Measurements from ENCODE around the gene TSPAN13.
A peak's percentile ranks its signal among the peaks of the same experiment; 100 is the strongest.

TSPAN13 gene

DNA sequence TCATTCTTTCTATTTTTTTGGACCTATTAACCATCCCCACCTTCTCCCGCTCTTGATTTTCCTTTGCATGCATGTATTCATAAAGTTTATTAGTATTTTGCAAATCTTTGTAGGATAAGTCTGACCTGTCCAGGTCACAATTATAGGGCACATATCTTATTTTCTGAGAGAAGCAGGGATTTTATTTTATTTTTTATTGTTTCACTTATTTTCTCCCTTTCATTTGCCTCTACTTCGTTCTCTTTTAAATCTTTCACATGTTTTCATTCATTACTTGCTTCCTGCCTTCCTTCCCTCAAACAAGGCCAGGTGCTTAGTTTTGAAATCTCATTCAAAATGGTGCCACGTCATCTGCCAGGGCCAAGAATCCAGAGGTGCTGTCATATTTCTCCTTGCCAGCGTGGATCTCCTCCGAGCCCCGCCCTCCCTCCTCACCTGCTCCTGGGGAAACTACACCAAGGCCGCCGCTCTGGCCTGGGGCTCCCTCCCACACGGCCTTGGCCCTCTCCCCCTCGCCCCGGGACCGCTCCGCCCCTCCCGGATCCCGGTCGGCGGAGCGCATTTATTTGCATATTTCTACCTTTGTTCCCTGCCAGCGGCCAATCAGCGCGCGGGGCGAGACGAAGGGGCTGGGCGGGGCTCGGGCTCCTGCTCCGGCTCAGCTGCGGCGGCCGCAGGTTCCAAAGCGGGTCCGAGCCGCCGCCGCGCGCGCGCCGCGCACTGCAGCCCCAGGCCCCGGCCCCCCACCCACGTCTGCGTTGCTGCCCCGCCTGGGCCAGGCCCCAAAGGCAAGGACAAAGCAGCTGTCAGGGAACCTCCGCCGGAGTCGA, at the start of gene TSPAN13:
Gene TSPAN13 (plus strand): TSS at position 654 of the 830 bp plus-strand sequence. CDS start 213 bp downstream, outside the sequence.
- DNase-seq (ENCODE audit: low read depth in 2 of 2): peak; percentile 5 to 12

DNA sequence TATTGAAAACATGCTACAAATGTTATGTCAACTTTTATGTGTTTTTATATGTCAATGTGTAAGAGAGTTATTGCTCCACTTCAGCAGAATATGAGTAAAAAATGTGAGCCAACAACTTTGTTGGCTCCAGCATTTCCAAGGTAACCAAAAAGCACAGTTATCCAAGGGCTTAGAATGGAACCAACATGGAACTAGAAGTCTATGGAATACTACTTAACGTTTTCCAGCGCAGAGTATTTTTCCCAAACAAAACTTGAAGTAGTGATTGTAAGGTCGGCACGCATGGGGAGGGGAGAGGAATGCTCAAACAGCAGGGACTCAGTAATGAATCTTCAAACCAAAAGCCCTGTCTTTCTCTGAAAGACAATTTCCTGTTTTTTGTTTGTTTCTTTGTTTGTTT, 45.0 kb upstream of the TSPAN13 start:
- no peak for DNase-seq (ENCODE audit: low read depth in 2 of 2)

DNA sequence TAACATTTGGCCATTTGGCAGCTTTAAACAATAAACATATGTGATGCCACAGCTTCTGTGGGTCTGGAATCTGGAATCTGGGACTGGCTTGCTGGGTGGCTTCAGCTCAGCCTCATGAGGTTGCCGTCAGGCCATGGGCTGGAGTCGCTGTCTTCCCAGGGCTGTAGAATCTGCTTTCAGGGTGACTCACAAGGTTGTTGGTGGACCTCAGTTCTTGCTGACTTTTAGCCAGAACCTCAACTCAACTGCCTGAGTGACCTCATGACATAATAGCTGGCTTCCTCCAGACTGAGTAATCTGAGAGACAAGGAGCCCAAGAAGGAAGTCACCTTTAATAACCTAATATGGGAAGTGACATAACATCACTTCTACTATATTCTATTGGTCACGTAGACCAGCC, 44.6 kb upstream of the TSPAN13 start:
- no peak for DNase-seq (ENCODE audit: low read depth in 2 of 2)

DNA sequence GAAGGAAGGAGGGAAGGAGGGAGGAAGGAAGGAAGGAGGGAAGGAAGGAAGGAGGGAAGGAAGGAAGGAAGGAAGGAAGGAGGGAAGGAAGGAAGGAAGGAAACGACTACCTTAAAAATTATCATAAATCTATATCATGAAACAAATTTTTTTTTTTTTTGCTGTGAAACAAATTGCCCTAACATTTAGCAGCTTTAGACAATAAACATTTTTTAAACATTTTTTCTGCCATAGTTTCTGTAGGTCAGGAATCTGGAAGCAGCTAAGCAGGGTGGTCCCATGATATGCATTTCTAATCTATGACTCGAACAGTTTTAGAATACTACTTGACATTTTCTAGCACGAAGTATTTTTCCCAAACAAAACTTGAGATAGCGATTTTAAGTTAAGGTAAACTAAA, 42.9 kb upstream of the TSPAN13 start:
- no peak for DNase-seq (ENCODE audit: low read depth in 2 of 2)

DNA sequence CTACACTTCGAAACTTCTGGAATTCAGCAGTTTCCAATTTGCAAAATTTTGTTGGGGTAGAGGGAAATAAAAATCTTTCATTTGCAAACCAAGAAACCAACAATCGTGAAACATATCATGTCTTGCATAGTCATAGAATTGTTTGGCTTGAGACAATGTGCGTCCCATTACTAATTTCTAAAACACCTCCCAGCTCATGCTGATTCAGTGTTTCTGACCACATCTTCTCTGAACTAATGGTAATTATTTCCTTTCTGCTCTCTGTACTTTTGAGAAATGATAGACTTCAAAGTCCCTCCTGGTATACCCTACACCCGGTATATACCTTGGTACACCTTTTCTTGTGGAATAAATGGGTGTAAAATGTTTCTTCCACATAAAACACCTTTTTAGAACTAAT, 41.8 kb upstream of the TSPAN13 start:
- DNase-seq (ENCODE audit: low read depth in 2 of 2): no peak

DNA sequence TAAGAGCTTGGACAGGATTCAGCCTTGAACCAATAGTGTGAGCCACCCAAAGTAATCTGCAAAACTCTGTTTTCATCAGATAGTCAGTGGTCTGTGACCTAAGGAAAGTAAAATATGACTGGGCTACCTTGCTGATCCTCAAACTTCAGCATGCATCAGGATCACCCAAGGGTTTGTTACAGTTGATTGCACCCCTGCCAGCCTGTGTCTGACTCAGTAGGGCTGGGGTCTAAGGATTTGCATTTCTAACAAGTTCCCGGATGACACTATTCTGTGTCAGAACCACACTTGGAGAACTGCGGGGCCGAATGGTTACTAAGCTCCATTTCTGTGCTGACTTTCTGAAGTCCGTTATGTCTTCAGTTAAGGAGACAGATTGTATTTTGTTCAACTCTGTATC, 40.6 kb upstream of the TSPAN13 start:
- no peak for DNase-seq (ENCODE audit: low read depth in 2 of 2)

DNA sequence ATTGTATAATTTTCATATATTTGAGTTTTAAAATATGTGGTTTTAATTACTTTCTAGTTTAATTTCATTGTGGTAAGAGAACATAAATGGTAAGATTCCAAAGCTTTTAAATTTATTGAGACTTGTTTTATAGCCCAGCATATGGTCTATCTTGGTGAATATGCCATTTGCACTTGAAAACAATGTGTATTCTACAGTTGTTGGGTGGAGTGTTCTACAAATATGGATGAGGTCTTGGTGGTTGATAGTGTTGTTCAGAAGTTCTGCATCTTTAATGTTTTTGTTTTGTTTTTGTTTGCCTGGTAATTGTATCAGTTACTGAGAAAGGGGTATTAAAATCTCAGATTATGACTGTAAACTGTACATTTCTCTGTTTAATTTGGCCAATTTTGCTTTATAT, 37.6 kb upstream of the TSPAN13 start:
- no peak for DNase-seq (ENCODE audit: low read depth in 2 of 2)

DNA sequence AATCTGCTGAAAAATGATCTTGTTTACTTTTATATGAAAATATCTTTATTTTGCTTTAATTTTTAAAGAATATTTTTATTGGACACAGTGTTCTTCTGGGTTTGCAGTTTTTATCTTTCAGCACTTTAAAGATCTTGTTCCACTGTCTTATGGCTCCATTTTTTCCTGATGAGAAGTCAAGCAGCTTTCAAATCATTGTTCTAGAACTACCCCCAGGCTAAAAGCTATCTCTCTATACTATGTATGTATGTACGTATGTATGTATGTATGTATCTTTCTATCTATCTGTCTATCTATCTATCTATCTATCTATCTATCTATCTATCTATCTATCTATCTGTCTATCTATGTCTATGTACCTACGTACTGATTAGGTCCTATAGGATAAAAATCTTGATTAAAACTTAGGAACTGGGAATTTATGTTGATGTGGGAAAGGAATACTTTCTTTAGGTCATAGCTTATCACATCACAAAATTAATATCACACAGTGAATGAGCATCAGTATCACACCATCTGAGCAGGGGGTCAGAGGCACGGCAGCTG, 35.4 kb upstream of the TSPAN13 start:
- DNase-seq (ENCODE audit: low read depth in 2 of 2): no peak

DNA sequence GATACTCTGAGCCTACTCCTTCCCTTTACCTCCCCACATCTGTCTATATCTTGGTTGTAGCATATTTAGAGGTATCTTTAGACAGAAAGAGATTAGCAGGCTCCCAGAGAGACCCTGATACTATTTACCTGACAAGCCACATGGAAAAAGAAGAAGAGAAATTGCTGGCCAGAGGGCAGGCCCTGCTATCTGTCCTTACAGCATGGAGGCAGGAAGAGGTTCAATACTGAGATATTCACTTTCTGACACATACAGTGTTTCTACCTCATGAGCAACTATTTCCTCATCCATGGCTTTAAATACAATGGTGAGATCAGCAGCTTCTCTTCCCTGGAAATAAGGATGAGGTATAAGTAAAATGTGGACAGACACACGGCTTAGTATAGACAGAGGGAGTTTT, 33.9 kb upstream of the TSPAN13 start:
- DNase-seq (ENCODE audit: low read depth in 2 of 2): no peak

DNA sequence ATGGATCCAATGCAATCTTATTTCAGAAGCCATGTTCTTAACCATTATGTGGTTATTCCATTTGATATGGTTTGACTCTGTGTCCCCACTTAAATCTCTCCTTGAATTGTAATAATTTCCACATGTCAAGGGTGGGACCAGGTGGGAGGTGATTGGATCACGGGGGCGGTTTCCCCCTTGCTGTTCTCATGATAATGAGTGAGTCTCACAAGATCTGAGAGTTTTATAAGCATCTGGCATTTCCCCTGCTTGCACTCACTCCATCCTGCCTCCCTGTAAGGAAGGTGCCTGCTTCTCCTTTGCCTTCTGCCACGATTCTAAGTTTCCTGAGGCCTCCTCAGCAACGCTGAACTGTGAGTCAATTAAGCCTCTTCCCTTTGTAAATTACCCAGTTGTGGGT, 32.0 kb upstream of the TSPAN13 start:
- DNase-seq (ENCODE audit: low read depth in 2 of 2): no peak

DNA sequence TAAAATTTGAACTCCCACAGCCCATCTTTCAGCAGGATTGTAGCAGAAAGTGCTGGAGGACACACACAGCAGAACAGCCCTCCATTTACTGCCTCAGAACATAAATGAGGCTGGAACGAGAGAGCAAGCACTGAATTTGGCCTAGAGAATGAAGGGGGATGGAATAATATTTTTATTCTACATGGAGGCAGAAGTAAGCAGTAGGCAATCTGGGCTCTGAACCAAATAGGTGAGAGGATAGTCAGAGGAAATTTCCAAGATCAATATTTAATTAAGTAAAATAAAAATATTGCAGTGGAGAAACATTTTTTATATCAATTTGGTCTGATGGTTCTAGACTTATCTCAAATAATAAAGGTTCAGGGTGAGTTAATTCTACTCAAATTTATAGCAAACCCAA, 29.2 kb upstream of the TSPAN13 start:
- DNase-seq (ENCODE audit: low read depth in 2 of 2): no peak

DNA sequence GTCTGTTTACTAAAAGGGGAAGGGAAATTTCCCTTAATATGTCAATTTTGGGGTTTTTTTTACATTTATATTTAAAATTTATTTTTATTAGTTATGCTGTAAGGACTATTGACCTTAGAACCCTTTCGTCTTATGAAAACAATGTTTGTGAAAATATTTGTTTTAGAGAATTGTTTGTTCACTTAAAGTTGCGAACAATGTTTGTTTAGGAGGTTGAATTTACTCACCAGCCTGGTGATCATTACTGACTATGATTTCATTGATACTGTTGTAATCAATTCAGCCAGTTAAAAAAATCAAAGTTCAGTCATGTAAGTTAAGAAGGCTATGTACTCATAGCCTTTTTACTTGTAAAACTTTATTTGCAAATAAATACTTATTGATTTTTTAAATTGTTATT, 27.4 kb upstream of the TSPAN13 start:
- DNase-seq (ENCODE audit: low read depth in 2 of 2): no peak

DNA sequence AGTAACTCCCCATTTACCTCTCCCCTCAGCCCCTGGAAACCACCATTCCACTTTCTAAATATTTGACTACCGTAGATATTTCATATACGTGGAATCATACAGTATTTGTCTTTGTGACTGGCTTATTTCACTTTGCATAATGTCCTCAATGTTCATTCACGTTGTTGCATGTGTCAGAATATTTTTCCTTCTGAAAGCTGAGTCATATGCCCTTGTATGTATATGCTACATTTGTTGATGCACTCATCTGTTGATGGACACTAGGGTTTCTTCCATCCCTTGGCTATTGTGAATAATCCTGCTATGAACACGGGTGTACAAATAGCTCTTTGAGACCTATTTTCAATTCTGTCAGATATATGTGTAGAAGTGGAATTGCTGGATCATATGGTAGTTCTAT, 25.8 kb upstream of the TSPAN13 start:
- DNase-seq (ENCODE audit: low read depth in 2 of 2): no peak

DNA sequence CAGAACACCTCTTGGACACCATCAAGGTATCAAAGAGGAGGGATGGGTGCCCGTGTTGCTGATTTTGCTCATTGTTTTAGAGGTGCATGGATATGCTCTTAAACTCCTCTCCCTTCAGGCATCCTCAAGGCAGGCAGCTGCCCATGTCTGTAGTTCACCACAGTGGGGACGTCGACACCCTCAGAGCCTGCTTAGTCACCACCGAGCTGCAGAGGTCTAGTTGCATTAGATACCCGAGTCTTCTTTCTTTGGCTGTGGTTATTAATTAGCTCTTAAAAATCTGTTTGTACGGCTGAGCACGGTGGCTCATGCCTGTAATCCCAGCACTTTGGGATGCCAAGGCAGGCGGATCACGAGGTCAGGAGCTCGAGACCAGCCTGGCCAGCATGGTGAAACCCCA, 24.7 kb upstream of the TSPAN13 start:
- no peak for DNase-seq (ENCODE audit: low read depth in 2 of 2)

DNA sequence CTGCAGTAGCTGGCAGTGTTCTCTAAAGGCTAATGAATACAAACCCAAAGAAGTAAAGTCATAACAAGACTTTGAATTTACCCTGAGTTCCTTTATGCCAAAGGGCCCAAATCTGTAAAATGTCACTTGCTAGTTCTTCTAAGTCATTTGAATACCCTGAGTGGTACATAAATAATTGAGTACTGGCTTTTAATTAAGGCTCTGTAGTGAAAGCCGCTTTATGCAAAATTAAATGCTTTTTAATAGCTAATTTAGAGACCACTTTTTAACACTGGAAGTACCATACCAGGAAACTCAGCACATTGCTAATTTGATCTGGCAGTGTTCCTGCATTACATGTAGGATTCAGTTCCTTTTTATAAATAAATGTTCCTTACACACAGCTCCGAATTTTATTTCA, 24.0 kb upstream of the TSPAN13 start:
- no peak for DNase-seq (ENCODE audit: low read depth in 2 of 2)

DNA sequence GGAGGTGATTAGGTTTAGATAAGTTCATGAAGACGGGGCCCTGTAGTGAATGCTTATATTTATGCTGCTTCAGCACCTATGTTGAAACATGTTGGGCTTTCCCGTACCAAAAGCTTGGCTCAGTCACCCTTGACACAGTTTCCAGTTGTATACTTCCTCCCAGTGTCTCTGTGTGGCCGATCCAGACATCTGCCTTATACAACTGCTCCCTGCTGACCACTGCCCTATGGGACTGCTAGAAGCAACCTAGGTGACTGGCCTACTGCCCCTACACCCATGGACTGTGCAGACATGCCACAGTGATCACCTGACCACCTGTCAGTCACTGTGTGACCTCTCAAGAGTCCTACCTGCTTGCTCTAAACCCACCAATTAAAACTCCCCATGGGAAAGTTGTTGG, 22.6 kb upstream of the TSPAN13 start:
- no peak for DNase-seq (ENCODE audit: low read depth in 2 of 2)

DNA sequence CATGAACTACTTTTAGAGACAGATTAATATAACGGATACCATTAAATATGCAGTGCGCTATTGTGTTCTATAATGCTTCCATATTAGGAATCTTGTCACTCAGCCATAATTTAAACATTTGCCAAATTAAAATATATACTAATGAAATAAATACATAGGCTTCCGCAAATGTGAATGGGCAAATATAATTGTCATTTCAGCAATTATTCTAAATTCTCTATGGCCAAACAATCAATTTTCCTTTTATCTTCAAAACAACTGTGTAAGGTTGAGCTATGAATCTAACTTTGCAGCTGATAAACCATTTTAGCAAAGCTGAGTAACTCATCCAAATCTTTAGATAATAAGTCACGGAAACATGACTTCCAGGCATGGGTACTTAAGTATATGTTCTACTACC, 20.7 kb upstream of the TSPAN13 start:
- DNase-seq (ENCODE audit: low read depth in 2 of 2): no peak

DNA sequence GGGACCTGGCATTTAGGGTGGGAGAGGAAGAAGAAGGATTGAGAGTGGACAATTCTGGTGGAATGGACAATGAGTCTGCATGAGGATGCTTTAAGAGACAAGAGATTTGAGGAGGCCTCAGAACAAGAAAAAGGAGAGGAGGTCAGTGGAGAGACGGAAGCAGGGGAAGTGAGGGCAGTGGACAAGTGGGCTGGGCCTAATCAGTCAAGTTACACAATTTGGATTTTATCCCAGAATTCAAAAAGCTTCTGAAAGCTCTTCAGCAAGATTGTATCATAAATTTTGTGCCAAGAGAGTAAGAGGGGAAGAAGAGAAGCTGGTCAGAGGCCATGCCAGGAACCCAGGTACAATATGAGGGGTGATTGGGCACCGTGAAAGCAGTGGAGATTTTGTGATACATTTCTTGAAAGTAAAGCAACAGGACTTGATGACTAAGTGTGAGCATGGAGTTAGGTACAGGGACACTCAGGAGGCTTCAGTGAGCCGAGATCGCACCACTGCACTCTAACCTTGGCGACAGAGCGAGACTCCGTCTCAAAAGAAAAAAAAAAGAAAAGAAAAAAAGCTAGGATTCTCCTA, 19.3 kb upstream of the TSPAN13 start:
- DNase-seq (ENCODE audit: low read depth in 2 of 2): no peak

DNA sequence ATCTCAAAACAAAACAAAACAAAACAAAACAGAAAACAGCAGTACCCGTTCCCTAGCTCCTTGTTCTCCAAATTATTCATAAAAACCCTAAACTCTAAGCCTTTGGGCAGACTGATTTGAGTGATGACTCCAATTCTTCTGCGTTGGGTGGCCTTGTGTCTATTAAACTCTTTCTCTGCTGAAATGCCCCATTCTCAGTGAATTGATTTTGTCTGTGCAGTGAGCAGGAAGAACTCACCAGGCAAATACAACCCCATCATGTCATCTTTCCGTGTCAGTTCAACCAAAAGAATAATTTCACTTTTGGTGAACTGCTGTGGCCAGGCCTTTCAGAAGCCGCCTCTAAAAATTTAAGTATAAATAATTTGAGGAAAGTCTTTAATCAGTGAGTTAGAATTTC, 18.5 kb upstream of the TSPAN13 start:
- no peak for DNase-seq (ENCODE audit: low read depth in 2 of 2)

DNA sequence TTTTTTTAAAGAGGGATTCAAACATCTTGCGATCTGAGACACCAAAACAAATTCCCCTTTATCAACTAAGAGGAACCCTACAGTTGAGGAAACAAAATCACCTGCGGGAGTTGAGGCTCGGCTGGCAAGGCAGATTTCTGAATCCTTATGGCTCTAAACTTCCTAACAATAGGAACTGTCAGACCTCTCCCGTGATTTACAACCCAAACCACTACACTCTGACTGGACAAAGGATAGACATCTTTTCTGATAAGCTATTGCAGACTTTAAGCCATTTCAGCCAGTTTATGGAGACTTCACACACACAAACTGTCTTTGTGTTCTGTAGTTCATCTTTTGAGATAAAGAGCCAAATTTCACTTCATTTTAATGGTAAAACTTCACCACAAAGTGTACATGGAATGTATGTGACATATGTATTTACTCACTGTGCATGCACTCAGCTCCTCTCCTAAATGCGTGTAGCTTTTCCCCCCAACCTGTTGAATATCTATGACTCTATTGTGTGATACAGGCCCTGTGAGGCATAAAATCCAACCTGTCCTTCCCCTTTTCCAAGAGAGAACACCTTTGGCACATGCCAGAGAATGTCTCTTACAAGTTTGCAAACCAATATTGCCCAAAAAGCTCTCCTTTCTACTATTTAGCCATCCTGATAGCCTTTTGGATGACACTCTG, 15.4 kb upstream of the TSPAN13 start:
- no peak for DNase-seq (ENCODE audit: low read depth in 2 of 2)

DNA sequence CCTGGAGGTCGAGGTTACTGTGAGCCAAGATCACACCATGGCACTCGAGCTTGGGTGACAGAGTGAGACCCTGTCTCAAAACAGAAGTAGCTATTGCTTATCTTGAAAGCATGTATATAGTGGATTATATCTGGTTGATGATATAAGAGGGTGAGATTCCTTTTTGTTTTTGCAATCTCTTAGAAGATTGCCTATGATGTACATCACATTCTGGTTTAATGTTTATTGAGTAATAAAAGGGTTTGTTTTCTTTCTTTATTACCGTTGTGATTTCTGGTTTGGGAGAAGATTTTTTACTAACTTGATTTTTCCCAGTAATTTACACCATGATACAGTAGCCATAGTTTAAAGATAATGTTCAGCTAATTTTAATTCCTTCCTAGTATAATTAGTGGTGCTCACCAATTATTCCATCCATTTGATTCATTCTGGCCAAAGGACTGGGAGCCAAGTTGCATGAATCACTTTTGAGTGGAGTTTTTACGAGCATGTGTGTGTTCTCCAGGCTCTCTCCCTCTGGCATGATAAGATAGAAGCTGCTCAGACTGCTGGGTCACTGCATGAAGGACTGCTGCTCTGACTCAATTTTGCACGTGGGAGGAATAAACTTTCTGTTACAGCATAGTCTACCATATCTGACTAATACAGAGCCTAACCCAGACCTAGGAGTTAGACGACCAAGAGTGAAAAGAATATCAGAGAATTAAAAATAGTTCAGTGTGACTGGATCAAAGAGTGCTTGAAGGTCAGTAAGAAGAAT, 13.5 kb upstream of the TSPAN13 start:
- no peak for DNase-seq (ENCODE audit: low read depth in 2 of 2)

DNA sequence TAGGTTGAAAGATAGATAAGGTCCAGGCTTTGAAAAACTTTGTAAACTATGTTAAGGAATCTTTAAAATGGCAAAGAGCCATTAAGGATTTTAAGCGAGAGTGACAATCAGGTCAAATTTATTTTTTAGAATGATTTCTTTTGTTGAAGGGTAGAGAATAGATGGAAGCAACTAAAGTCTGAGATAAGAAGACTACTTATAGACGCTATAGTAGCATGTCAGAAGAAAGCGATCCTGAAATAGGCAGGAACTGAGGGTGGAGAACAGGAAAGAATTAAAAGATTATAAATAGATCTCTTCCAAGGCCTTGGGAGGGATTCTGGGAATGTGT, 13.0 kb upstream of the TSPAN13 start:
- no peak for DNase-seq (ENCODE audit: low read depth in 2 of 2)
